Upper lobe of left lung (tissue), 6 donors: ENCODE measurements around the gene NVL. TPM values are rescaled to one million over a fixed set of nuclear protein-coding genes. Genes with fewer than 3 reads are reported as not detected.
A peak's percentile ranks its signal among the peaks of the same experiment; 100 is the strongest.

ENCODE experiments used
- ATAC-seq, 2 donors: fragments of 200-7000 bp; cut with Tn5 transposase; one replicate each; pipeline ENCODE4 v1.9.1; 2022; ENCODE audit warnings: mild to moderate bottlenecking in 2 of 2, moderate library complexity in 2 of 2; ENCODE audit not compliant: low FRiP score in 2 of 2
- DNase-seq, 2 donors: peaks; one replicate each; pipeline ENCODE4 v3.0.0-alpha.2; 2019 to 2020
- H3K27ac ChIP-seq, 4 donors: fragments of 200-600 bp; sonication (generic); one replicate each; pipeline ENCODE4 v1.5.1; 2016 to 2019
- H3K27me3 ChIP-seq, 4 donors: fragments of 200-600 bp; sonication (generic); one replicate each; pipeline ENCODE4 v1.5.1; 2017 to 2019
- H3K36me3 ChIP-seq, 4 donors: fragments of 200-600 bp; sonication (generic); one replicate each; pipeline ENCODE4 v1.5.1; 2016 to 2019
- H3K4me1 ChIP-seq, 4 donors: fragments of 200-600 bp; sonication (generic); one replicate each; pipeline ENCODE4 v1.5.1; 2018 to 2019
- H3K4me3 ChIP-seq, 4 donors: fragments of 200-600 bp; sonication (generic); one replicate each; pipeline ENCODE4 v1.5.1; 2017 to 2019; ENCODE audit warnings: mild to moderate bottlenecking in 2 of 4, moderate library complexity in 1 of 4
- H3K9me3 ChIP-seq, 4 donors: fragments of 200-600 bp; sonication (generic); one replicate each; pipeline ENCODE4 v1.5.1; 2018 to 2019
- CTCF ChIP-seq, 6 experiments: fragments of 450-650 bp in 4 of 6; fragments of 200-600 bp in 2 of 6; sonication (generic) in 2 of 6; IDR thresholded peaks; one replicate each; pipeline ENCODE4 v1.5.1; 2016 to 2019; ENCODE audit warnings: antibody characterized with exemption in 6 of 6
- EP300 ChIP-seq, 4 donors: sonication (generic); formaldehyde crosslinking; IDR thresholded peaks; one replicate each; pipeline ENCODE4 v1.5.1; 2017; ENCODE audit warnings: antibody characterized with exemption in 4 of 4, control low read depth in 2 of 4
- POLR2A ChIP-seq, 4 donors: fragments of 450-650 bp; IDR thresholded peaks; one replicate each; pipeline ENCODE4 v1.5.1; 2016 to 2017; ENCODE audit warnings: antibody characterized with exemption in 4 of 4, mild to moderate bottlenecking in 2 of 4
- POLR2AphosphoS5 ChIP-seq, 2 donors: sonication (generic); formaldehyde crosslinking; IDR thresholded peaks; one replicate each; pipeline ENCODE4 v1.5.1; 2017; ENCODE audit warnings: antibody characterized with exemption in 2 of 2
- WGBS, 2 donors: methylation state at CpG; one replicate each; pipeline ENCODE4 v1.1.5; 2017 to 2018; 5-methylcytosine and 5-hydroxymethylcytosine counted together
- total RNA-seq, 6 donors: library from RNA; depleted of rRNA in 4 of 6; stranded (reverse); fragments of >200 nt in 4 of 6; gene quantifications; one replicate each; pipeline versions ENCODE4 v1.1.0 to v1.2.1, GENCODE V29; 2016 to 2021
- donor health status: DM: no; HTN: no; CAD: no; lungs with moderate emphysema.
- donor health status: DM: no; HTN: yes; CAD: no; lungs with severe emphysema.

Gene NVL
- total RNA-seq, 6 donors from 2014 or later: 20.2 to 56.6 (median 34.1) TPM

GRCh38 chr1:224329484-224329841 is 509 bp downstream of the NVL start:
- no peak for DNase-seq
- ATAC-seq: no peak

GRCh38 chr1:224328644-224329043 is 1.3 kb downstream of the NVL start:
- Histone ChIP-seq H3K36me3 (peaks cover 0 to 15% (median 6%) of the 10 kb centered on the region in 4 donors), H3K27ac (no peak overlapping the region), H3K4me3 (peak overlapping the region in 2 of 4 donors; percentile 89 to 94), H3K27me3 (no peaks in the 10 kb centered on the region), H3K9me3 (no peaks in the 10 kb centered on the region), H3K4me1 (peaks cover 20 to 33% (median 21%) of the 10 kb centered on the region in 4 donors)
- DNase-seq (no peak), ATAC-seq (no peak)
- 73 to 81% methylated on average over 6 of the region's 6 CpGs for WGBS, 2 donors
- no peak for TF ChIP-seq EP300 (IDR thresholded peaks at IDR 0.05)
- no peak for TF ChIP-seq CTCF (IDR thresholded peaks at IDR 0.05)
- no peak for TF ChIP-seq POLR2AphosphoS5 (IDR thresholded peaks at IDR 0.05)
- TF ChIP-seq POLR2A (IDR thresholded peaks at IDR 0.05): no peak

More at GRCh38 chr1:224329484-224329841, 509 bp downstream of the NVL start:
- TF ChIP-seq POLR2A (IDR thresholded peaks at IDR 0.05) (no peak), CTCF (IDR thresholded peaks at IDR 0.05) (no peak), EP300 (IDR thresholded peaks at IDR 0.05) (no peak), POLR2AphosphoS5 (IDR thresholded peaks at IDR 0.05) (no peak)
- Histone ChIP-seq H3K4me1 (peaks cover 20 to 35% (median 21%) of the 10 kb centered on the region in 4 donors), H3K9me3 (no peaks in the 10 kb centered on the region), H3K27me3 (no peaks in the 10 kb centered on the region), H3K27ac (peak overlapping the region; percentile 87 to 96 (median 91)), H3K4me3 (peak overlapping the region; percentile 74 to 94 (median 84)), H3K36me3 (peaks cover 0 to 15% (median 6%) of the 10 kb centered on the region in 4 donors)
- WGBS, 2 donors: 0 to 2% methylated on average over 5 to 7 of the region's 7 CpGs

GRCh38 chr1:224325959-224326358 is 4.0 kb downstream of the NVL start:
- Histone ChIP-seq H3K4me3 (no peak overlapping the region), H3K9me3 (no peaks in the 10 kb centered on the region), H3K27ac (no peak overlapping the region), H3K4me1 (peaks cover 16 to 26% (median 19%) of the 10 kb centered on the region in 4 donors), H3K27me3 (no peaks in the 10 kb centered on the region), H3K36me3 (peaks cover 0 to 15% (median 6%) of the 10 kb centered on the region in 4 donors)
- ATAC-seq (no peak), DNase-seq (no peak)
- 67 to 74% methylated on average over 1 of the region's 1 CpG for WGBS, 2 donors
- TF ChIP-seq POLR2AphosphoS5 (IDR thresholded peaks at IDR 0.05) (no peak), CTCF (IDR thresholded peaks at IDR 0.05) (no peak), POLR2A (IDR thresholded peaks at IDR 0.05) (no peak), EP300 (IDR thresholded peaks at IDR 0.05) (no peak)

- H3K4me1 ChIP-seq: no peaks in the 10 kb centered on the region
- no peaks in the 10 kb centered on the region for H3K27me3 ChIP-seq
- H3K9me3 ChIP-seq: no peaks in the 10 kb centered on the region
- H3K27ac ChIP-seq: no peak overlapping the region
- H3K4me3 ChIP-seq: no peak overlapping the region
- ATAC-seq (no peak), DNase-seq (no peak)
- peaks cover 0 to 23% (median 6%) of the 10 kb centered on the region in 4 donors for H3K36me3 ChIP-seq
- 89 to 100% methylated on average over 2 of the region's 2 CpGs for WGBS, 2 donors
- TF ChIP-seq CTCF (IDR thresholded peaks at IDR 0.05) (no peak), POLR2A (IDR thresholded peaks at IDR 0.05) (no peak), POLR2AphosphoS5 (IDR thresholded peaks at IDR 0.05) (no peak), EP300 (IDR thresholded peaks at IDR 0.05) (no peak)
Observed at GRCh38 chr1:224321706-224322105, 8.3 kb downstream of the NVL start.

GRCh38 chr1:224317383-224318045 is 12.5 kb downstream of the NVL start:
- WGBS, 2 donors: 68 to 76% methylated on average over 4 of the region's 4 CpGs
- ATAC-seq: no peak
- Histone ChIP-seq H3K27ac (peak overlapping the region in 1 of 4 donors; percentile 4), H3K4me3 (no peak overlapping the region), H3K27me3 (no peaks in the 10 kb centered on the region), H3K36me3 (peaks cover 0 to 43% (median 11%) of the 10 kb centered on the region in 4 donors), H3K4me1 (no peaks in the 10 kb centered on the region), H3K9me3 (no peaks in the 10 kb centered on the region)
- TF ChIP-seq CTCF (IDR thresholded peaks at IDR 0.05) (no peak), POLR2AphosphoS5 (IDR thresholded peaks at IDR 0.05) (no peak), POLR2A (IDR thresholded peaks at IDR 0.05) (no peak), EP300 (IDR thresholded peaks at IDR 0.05) (no peak)
- no peak for DNase-seq
